ENCODE measurements around the gene EMC9. TPM values are rescaled to one million over a fixed set of nuclear protein-coding genes. Genes with fewer than 3 reads are reported as not detected.

The EMC9 gene
- total RNA-seq, 4 donors from 2014 or later, result 6.3 to 15.3 (median 10.0) TPM

- TF ChIP-seq CTCF (IDR thresholded peaks at IDR 0.05), result no peak
- DNase-seq (ENCODE audit: low spot score), result no peak
- no peak for ATAC-seq (ENCODE audit: low FRiP score)
Measured at GRCh38 chr14:24164518-24164991, 23.2 kb upstream of the EMC9 start.

GRCh38 chr14:24162093-24162492, 20.7 kb upstream of the EMC9 start:
- ATAC-seq (ENCODE audit: low FRiP score) (peak; percentile 11), DNase-seq (ENCODE audit: low spot score) (no peak)
- TF ChIP-seq CTCF (IDR thresholded peaks at IDR 0.05), result no peak

GRCh38 chr14:24160850-24161804, 19.7 kb upstream of the EMC9 start, which contains the start of gene IRF9:
TSS of gene IRF9 (plus strand) at chr14:24161265. CDS start at chr14:24162145, 880 bp downstream.
- ATAC-seq (ENCODE audit: low FRiP score) (peak; percentile 91), DNase-seq (ENCODE audit: low spot score) (peak; percentile 99)
- peak in 2 of 3 donors; percentile 83 to 95 for TF ChIP-seq CTCF (IDR thresholded peaks at IDR 0.05)

- DNase-seq (ENCODE audit: low spot score) (no peak), ATAC-seq (ENCODE audit: low FRiP score) (no peak)
- TF ChIP-seq CTCF (IDR thresholded peaks at IDR 0.05), result no peak
Measured at GRCh38 chr14:24160499-24160849, 19.1 kb upstream of the EMC9 start.

- DNase-seq (ENCODE audit: low spot score), result no peak
- TF ChIP-seq CTCF (IDR thresholded peaks at IDR 0.05), result no peak
- no peak for ATAC-seq (ENCODE audit: low FRiP score)
Measured at GRCh38 chr14:24159777-24160498, 18.5 kb upstream of the EMC9 start.

- ATAC-seq (ENCODE audit: low FRiP score), result no peak
- no peak for DNase-seq (ENCODE audit: low spot score)
- no peak for TF ChIP-seq CTCF (IDR thresholded peaks at IDR 0.05)
Measured at GRCh38 chr14:24157331-24157730, 15.9 kb upstream of the EMC9 start.
